ENCODE results near the gene TBKBP1. TPM values are rescaled to one million over a fixed set of nuclear protein-coding genes. Genes with fewer than 3 reads are reported as not detected.
"Not testable (repeated sequence)": the region's sequence is repeated elsewhere in the genome, so short reads cannot be mapped to it uniquely, and the experiment has no call there.

TBKBP1 gene
- total RNA-seq, 1 experiment from 2014 or later = 5.5 TPM

DNA sequence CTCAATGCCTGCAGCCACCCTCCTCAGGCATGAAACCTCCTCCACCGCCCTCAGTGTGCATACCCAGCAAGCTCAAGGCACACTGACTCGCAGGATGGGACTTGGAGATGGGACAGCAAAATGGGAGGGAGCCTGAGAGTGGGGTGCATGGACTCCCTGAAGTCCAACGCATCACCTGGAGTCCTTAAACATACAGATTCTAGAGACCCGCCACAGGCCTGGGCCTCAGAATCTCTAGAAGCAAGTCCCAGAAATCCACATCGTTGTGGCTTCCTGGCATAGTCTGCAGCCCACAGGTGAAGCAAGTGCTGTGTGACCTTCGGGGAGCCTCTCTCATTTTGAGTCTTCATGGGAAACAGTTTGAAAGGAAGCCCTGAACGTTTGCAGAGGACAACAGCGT lies 35.5 kb downstream of the TBKBP1 start:
- no peak for DNase-seq (ENCODE audit: low spot score)

DNA sequence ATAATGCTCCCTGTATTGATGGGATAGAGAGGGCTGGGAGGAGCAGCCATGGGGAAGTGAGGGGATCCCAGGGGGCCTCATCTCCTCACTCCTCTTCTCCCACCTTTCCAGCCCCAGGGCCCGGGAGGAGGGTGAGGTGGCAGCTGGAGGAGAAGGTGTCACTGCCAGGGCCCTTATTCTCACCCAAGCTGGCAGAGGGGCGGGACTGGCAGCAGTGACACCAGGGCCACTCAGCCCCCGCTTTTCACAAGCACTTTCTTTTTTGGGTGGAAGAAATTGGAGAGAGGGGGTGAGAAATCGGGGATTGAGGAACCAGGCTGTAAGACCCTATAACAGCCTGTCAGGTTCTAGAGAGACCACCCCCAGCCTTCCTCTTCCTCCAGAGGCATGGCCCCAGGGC lies 36.7 kb downstream of the TBKBP1 start:
- DNase-seq (ENCODE audit: low spot score) = no peak

DNA sequence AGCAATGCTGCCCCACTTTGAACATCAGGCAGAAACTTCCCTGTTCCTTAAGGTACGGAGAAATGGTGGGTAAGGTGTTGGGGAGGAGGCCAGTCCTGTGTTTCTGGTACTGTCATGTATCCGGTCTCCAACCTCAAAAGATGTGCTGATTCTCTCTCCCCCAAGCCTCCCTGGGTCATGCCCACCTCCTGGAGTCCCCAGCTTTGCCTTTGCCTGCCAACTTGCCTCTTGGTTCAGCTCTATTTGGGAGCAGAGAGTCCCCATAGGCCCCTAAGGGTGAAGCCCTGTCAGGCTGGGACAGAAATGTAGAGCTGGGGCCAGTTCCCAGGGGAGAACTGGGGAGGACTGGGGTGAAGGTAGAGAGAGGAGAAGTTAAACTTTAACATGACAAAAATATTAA lies 37.4 kb downstream of the TBKBP1 start:
- DNase-seq (ENCODE audit: low spot score) = no peak

DNA sequence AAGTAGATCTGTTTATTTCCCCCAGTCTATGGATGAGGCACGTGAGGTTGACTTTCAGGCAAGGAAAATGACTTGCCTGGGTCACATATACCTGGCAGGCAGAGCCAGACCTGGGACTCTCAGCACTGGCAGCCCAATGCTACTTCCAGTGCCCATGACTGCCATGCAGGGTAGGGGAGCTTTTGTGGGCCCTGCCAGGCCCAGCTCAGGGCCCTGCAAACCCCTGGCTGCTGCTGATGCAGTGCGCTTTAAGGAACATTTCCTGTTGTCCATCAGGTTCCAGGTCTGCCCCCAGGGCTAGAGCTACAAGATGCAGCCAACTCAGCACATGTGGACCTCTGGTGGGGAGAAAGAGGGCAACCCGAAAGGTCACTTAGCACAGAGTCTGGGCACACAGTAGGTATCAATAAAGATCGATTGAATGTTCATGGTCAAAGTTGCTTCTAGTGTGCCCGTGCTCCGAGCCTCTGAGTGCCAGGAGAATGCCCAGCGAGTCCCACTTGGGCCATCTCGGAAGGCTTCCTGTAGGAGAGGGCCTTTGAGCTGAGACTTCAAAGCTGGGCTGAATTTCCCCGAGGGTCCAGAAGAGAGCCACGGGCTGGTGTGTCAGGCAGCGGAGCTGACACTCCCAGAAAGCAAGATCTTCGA lies 38.6 kb downstream of the TBKBP1 start:
- no peak for DNase-seq (ENCODE audit: low spot score)

DNA sequence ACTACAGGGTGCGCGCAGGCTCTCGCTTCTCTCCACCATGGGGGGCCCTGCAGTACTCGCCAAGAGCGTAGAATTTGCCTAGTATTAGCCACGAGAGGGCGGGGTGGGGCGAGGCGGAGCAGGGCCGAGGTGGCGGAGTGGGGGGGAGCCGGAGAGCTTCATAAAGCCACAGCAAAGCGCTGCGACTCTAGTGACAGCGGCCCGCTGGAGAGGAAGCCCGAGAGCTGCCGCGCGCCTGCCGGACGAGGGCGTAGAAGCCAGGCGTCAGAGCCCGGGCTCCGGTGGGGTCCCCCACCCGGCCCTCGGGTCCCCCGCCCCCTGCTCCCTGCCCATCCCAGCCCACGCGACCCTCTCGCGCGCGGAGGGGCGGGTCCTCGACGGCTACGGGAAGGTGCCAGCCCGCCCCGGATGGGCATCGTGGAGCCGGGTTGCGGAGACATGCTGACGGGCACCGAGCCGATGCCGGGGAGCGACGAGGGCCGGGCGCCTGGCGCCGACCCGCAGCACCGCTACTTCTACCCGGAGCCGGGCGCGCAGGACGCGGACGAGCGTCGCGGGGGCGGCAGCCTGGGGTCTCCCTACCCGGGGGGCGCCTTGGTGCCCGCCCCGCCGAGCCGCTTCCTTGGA lies 39.2 kb downstream of the TBKBP1 start, which contains the start of gene TBX21:
Gene TBX21 (plus strand): TSS at position 190 of the 627 bp plus-strand sequence. CDS start 219 bp downstream, at position 409.
- DNase-seq (ENCODE audit: low spot score) = no peak

DNA sequence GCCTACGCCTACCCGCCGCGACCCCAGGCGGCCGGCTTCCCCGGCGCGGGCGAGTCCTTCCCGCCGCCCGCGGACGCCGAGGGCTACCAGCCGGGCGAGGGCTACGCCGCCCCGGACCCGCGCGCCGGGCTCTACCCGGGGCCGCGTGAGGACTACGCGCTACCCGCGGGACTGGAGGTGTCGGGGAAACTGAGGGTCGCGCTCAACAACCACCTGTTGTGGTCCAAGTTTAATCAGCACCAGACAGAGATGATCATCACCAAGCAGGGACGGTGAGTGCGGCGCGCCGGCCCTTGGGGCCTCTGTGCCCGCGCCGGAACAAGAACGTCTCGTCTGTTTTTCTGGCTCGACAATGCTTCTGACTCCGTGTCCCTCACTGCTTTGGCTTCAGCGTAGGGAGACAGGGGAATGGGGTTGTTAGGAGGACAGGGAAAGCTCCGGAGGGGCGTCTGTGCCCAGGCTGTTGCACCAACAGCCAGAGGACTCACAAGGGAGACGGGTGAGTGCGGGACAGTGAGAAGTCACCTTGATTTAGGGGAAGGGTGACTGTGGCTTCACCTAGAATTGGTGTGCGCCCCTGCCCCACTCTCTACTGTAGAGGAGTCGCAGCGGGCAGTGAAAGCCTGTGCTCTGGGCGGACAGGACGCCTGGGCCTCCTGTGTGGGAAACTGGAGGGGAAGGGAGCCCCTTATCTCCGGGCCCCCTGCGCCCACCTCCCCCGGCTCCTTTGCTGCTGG lies 39.9 kb downstream of the TBKBP1 start:
- DNase-seq (ENCODE audit: low spot score) = no peak

DNA sequence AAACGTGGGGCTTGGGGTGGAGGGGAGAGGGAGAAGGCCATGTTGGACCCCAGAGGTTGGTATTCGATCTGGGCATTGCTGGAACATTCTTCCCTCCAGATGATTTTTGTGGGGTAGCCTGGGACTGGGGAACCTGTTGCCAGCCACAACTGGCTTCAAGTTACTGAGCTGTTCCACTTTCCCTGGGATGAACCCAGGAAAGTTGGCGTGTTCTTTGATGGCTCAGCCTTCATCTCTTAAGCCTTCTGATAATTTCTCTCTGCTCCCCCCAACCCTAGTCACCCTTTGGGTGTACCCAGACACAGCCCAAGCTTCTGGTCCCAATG lies 41.1 kb downstream of the TBKBP1 start:
- DNase-seq (ENCODE audit: low spot score) = no peak

DNA sequence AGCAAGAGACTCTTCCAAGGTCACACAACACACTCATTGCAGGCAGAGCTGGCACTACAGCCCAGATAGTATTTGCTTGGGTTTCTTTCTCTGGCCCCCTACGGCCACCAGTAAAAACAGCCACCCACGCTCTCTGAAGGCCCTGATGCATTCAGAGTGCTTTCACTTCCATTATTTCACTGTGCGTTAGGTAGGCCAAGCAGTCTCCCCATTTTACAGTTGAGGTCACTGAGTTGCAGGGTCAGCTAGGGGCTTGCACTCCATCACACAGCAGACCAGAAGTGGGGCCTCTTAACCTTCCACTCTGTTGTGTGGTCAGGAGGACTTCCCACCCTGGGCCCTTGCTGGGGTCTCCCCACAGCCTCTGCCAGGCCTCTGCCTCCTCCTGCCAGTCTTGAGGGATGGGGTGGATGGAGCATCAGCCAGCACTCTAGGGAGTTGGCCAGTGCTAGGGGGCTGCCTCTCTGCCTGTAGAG lies 41.6 kb downstream of the TBKBP1 start:
- DNase-seq (ENCODE audit: low spot score) = no peak

DNA sequence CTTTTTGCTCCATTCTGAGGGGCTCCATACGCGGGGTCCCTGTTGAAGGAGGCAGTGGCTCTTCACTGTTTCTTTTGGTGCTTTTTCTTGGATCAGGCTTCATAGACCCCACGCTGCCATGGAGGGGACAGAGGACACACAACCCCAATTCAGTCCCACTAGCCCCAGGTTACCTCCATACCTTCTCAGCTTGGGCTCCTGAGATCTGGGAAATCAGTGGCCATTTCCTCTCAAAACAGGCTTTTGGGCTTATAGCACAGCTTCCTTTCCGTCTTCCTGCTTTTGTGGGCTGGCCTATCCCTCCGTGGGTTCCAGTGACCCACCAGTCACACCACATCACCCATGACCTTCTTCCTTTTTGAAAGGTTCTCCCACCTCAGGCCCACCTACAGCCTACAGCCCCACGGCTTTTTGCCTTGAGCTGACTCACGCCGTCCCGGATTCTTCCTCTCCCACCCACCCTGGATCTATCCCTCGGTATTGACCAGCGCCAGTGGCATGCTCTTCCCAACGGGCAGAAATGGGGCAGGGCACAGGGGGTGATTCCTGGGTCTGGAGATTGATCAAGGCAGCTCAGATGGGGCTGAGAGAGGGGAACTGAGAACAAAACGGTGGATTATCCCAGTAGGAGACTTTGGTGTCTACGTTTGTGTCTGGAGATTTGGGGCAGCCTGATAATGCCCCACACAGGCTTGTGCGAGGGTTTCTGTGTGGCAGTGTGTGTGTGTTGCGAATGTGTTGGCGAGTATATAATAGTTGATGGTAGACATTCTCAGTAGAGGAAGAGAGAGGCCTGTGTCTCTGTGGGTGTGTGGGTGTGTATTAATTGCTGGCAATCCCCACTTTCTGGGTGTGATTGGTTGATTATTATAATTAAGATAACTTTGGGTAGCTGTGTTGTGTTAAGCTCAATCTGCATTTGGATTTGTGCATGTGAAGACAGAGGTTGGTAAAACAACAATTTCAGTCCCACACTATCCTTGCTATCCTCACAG lies 42.8 kb downstream of the TBKBP1 start:
- DNase-seq (ENCODE audit: low spot score) = no peak

DNA sequence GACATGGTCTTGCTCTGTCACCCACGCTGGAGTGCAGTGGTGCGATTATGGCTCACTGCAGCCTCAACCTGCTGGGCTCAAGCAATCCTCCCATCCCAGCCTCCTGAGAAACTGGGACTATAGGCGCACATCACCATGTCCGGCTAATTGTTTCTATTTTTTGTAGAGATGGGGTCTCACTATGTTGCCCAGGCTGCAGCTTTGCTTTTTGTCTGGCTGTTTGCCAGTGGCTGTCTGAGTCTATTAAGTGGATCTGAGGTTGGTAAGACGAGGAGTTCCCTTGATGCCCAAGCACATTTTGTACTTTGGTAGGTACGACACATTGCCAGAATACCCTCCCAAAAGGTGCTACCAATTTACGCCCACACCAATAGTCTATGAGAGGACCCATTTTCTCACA lies 44.2 kb downstream of the TBKBP1 start:
- DNase-seq (ENCODE audit: low spot score) = no peak

DNA sequence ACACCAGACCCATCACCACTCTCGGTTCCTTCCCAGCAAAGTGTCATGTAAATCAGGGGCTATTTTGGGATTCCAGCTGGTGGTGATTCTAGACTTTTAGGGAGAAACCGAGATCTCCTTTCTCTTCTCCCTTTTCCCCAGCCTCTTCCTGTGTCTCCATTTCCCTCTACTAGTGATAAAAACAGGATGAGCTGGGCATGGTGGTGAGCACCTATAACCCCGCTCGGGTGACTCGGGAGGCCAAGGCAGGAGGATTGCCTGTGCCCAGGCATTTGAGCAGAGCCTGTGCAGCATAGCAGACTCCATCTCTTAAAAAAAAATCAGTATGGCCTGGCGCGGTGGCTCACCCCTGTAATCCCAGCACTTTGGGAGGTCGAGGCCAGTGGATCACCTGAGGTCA lies 45.2 kb downstream of the TBKBP1 start:
- DNase-seq (ENCODE audit: low spot score) = no peak

DNA sequence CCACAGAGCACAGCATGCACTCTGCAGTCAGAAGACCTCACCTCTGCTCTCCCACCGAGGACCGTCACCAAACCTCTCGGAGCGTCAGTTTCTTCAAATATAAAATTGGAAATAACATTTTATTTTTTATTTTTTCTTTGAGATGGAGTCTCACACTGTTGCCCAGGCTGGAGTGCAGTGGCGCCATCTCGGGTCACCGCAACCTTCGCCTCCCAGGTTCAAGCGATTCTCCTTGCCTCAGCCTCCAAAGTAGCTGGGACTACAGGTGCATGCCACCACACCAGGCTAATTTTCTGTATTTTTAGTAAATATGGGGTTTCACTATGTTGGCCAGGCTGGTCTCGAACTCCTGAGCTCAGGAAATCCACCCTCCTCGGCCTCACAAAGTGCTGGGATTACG lies 46.0 kb downstream of the TBKBP1 start:
- not testable (repeated sequence) for DNase-seq (ENCODE audit: low spot score)

DNA sequence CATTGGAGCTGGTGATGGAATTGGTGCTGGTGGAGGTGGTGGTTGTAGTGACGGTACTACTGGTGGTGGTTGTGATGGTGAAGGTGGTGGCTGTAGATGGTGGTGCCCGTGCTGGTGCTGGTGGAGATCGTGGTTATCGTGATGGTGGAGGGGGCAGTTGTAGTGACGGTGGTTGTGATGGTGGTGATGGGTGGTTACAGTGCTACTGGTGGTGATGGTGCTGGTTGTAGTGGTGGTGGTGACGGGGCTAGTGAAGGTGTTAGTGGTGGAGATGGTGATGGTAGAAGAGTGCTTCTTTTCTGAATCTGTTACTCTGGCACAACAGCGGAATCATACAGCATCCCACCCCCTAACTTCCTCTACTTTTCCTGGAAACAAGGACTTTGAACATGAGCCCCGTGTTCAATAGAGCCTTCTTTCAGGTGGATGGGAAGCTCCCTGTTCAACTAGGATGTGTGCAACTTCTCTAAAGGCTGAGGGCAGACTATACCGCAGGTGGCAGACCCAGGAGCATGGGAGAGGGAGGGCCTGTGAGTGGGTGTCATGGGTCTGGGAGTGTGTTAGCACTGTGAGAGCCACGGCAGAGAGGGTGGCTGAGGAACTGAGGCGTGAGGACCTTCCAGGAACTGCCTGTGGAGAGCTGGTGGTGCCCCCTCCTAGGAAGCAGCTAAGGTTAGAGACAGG lies 47.3 kb downstream of the TBKBP1 start:
- DNase-seq (ENCODE audit: low spot score) = no peak

DNA sequence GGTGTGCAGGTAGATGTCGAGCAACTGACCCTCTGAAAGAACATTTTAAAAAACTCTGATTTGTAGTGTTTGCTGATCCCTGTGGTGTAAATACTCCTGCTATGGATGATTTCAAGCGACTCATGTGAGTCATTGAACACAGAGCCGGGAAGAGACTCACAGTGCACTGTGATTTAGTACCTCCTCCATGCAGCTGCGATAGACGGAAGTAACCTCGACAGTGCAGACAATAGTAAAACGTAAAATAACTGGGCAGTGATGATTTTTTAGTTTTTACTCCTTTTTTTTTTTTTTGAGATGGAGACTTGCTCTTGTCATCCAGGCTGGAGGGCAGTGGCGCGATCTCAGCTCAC lies 47.8 kb downstream of the TBKBP1 start:
- no peak for DNase-seq (ENCODE audit: low spot score)

DNA sequence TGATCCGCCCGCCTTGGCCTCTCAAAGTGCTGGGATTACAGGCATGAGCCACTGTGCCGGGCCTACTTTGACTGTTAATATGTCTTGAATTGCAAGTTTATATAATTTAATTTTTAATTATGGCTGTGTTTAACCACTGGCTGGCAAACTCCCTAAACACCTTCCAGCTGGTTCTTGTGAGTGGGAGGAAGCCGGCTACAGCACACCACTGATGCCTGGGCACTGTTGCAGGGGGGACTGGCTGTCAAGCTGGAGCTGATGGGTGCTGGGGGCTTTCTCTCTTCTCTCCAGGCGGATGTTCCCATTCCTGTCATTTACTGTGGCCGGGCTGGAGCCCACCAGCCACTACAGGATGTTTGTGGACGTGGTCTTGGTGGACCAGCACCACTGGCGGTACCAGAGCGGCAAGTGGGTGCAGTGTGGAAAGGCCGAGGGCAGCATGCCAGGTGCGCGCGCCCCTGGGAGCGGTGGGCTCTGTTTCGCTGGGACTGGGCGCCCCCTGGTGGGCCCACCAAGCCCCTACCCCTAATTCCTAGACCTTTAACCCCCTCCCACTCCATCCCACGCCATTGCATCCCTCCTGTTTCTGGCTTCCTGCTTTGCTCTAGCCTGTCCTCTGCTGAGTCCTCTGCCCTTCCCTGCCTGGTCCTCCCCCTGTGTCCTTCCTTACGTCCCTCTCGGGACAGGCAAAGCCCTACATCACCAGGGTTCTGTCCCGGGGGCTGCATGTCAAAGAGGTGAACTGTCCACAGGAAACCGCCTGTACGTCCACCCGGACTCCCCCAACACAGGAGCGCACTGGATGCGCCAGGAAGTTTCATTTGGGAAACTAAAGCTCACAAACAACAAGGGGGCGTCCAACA lies 48.6 kb downstream of the TBKBP1 start:
- no peak for DNase-seq (ENCODE audit: low spot score)

DNA sequence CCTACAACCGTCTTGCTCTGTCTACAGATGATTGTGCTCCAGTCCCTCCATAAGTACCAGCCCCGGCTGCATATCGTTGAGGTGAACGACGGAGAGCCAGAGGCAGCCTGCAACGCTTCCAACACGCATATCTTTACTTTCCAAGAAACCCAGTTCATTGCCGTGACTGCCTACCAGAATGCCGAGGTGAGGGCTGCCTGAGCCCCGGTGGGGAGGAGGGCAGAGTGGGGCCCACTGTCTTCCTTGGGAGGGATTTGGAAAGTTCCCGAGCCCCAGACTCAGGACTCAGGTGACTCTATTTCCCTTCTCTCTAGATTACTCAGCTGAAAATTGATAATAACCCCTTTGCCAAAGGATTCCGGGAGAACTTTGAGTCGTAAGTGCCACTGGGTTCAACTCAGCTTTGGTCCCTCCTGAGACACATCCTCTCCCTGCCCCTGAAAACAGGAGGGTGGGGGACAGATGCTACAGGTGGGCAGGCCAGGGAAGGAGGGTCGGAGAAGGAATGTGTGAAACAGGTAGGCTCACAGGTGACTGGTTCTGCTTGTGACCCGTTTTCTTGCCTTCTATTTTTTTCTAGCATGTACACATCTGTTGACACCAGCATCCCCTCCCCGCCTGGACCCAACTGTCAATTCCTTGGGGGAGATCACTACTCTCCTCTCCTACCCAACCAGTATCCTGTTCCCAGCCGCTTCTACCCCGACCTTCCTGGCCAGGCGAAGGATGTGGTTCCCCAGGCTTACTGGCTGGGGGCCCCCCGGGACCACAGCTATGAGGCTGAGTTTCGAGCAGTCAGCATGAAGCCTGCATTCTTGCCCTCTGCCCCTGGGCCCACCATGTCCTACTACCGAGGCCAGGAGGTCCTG lies 50.4 kb downstream of the TBKBP1 start:
- no peak for DNase-seq (ENCODE audit: low spot score)

DNA sequence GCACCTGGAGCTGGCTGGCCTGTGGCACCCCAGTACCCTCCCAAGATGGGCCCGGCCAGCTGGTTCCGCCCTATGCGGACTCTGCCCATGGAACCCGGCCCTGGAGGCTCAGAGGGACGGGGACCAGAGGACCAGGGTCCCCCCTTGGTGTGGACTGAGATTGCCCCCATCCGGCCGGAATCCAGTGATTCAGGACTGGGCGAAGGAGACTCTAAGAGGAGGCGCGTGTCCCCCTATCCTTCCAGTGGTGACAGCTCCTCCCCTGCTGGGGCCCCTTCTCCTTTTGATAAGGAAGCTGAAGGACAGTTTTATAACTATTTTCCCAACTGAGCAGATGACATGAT lies 51.0 kb downstream of the TBKBP1 start:
- DNase-seq (ENCODE audit: low spot score) = no peak

DNA sequence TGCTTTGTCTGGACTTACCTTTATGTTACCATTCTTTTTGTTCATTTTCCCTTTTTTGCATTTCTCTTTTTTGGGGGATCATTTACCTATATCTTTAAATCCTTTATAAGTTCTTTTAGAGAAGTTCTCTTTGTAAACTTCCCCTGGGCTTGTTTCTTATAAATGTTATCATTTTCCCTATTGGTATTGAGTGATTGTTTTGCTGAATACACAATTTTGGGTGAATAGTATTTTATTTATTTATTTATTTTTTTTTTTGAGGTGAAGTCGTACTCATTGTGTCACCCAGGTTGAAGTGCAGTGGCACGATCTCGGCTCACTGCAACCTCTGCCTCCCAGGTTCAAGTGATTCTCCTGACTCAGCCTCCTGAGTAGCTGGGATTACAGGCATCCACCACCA lies 57.5 kb downstream of the TBKBP1 start:
- DNase-seq (ENCODE audit: low spot score) = no peak

DNA sequence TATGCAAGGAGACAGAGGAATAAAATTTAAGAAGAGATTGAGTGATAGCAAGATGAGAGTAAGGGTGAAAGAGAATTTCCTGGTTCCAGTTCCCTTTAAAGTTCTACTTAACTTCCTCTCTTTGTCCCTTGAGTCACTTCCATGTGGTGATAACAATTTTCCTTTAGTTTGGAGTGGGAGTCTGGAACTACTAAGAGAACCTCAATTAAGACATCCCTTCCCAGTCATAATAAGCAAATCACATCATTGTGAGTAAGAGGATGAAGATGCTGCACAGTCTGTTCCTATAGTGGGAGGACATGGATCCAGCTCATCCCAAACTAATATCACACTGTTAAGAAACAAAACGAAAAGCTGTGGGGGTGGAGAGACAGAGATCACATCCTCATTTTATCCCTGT lies 63.4 kb downstream of the TBKBP1 start:
- no peak for DNase-seq (ENCODE audit: low spot score)

Data from A172 (cell line).